Skin of body (tissue), 2 donors: Measurements from ENCODE around the gene OTOP3. TPM values are rescaled to one million over a fixed set of nuclear protein-coding genes. Genes with fewer than 3 reads are reported as not detected.
"Not testable (repeated sequence)": the region's sequence is repeated elsewhere in the genome, so short reads cannot be mapped to it uniquely, and the experiment has no call there.

Experiments used
- DNase-seq: peaks from one replicate; lab custom pipeline; 2025; lab: John Stamatoyannopoulos, UW
- total RNA-seq: library from RNA; depleted of rRNA; stranded (reverse); fragments of >200 nt; gene quantifications from one replicate; pipeline ENCODE4 v1.2.3, GENCODE V29; 2014

The OTOP3 gene
- total RNA-seq, 1 donor from 2014 or later, result not detected

DNA sequence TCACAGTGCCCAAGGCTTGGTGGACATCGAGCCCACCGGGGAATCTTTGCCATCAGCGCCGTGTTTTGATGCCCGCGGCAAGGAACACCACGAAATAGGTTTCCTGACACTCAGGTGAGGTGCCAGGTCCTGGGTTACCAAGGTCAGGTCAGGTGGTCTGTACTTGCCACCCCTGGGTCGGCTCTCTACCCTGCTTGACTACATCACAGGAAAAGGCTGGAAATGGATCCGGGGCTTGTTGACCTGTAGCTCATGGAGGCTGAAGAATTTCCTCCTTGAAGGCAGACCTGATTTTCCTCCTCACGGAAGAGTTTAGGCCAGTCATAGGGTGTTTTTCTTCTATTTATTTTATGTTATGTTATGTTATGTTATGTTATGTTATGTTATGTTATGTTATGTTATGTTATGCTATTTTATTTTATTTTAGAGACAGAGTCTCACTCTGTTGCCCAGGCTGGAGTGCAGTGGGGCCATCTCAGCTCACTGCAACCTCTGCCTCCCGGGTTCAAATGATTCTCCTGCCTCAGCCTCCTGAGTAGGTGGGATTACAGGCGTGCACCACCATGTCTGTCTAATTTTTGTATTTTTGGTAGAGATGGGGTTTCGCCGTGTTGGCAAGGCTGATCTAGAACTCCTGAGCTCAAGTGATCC is 47.1 kb downstream of the OTOP3 start:
- not testable (repeated sequence) for DNase-seq

DNA sequence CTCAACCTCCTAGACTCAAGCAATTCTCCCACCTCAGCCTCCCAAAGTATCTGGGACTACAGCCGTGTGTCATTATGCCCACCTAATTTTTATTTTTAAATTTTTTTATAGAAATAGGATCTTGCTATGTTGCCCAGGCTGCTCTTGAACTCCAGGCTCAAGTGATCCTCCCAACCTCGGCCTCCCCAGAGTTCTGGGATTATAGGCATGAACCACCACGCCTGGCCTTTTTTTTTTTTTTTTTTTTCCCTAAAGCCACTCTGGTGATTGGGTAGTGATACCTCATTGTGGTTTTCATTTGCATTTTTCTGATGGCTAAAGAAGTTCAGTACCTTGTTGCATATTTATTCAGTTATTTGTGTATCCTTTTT is 50.5 kb downstream of the OTOP3 start:
- no peak for DNase-seq

DNA sequence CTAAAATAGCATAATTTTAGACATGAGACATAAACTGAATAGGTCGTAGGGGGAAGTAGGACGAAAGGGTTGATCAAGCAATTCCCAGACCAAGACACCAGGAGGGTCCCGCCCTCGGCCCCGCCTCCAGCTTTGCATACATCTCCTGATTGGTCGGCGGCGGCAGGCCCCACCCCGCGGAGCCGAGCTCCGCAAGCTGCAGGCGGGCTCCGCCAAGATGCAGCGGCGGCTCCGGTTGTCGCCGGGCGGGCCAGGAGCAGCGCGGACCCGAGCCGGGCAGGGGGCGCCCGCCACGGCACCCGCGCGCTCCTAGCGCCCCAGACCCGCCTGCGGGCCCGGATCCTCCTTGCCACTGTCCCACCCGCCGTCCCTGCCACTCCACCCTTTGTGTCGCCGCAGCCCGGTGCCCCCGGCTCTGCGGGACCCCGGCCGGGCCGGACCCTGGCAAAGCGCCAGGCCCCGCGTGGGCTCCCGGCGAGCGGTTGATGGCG is 51.8 kb downstream of the OTOP3 start, which contains the start of gene CDR2L:
Gene CDR2L (plus strand): TSS at position 215 of the 491 bp plus-strand sequence. CDS start 412 bp downstream, outside the sequence.
- peak; percentile 92 for DNase-seq

DNA sequence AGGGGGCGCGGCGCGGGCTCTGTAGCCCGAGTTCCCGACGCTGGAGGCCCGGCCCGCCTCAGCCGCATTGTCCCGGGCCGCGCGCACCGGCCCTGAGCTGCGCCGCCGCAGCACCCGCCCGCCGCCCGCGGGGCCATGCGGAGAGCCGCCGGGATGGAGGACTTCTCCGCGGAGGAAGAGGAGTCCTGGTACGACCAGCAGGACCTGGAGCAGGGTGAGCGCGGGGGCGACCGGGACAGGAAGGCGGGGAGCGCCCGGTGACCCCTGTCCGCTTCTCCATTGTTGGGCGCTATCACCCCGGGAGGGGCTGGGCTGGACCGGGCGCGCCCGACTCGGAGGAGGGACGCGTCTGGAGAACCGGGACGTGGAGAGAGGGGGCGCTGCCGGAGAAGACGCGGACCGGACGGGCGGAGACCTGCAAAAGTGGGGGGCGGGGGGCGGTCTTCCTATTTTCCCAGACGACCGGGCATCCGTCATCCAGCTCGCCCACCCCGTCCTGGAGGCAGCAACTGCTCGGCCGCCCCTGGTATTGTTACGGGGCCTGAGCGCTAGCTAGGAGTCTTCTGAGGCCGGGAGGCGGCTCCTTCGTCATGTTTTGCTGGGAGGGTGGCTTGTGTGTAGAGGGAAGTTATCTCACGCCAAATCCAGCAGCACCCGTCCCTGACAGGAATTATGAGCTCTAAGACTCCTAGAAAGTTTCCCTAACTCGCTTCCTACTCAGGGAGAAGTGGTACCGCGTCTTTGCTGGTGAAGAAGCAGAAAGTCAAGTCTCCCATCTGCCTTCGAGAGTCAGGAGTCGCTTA is 52.4 kb downstream of the OTOP3 start:
- peak; percentile 64 for DNase-seq

DNA sequence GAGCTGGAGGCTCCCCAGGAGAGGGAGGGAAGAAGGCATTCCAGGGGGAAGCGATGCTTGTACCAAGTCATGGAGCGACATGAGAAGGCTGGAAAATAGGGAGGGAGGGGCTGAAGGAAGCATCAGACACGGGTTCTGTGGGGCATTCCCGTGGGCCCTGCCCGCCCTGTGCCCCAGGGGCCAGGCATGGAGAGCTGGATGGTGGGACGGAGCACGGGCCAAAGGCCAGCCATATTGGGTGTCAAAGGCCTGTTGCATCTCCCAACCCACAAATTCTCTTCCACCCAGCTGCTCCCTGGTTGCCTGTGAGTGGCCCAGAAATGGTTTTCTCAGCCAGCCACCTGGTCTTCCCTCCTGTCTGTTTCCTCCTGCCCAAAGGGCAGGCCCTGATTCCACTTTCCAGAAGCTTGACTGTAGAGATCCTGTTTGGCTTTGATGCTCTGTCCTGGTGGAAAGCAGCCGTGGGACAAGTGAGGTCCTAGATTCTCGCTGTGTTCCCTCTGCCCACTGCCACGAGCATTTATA is 54.9 kb downstream of the OTOP3 start:
- DNase-seq, result no peak

- no peak for DNase-seq
Measured at GRCh38 chr17:74992223-74992622, 56.5 kb downstream of the OTOP3 start.

- no peak for DNase-seq
Measured at GRCh38 chr17:74994440-74994839, 58.7 kb downstream of the OTOP3 start.

DNA sequence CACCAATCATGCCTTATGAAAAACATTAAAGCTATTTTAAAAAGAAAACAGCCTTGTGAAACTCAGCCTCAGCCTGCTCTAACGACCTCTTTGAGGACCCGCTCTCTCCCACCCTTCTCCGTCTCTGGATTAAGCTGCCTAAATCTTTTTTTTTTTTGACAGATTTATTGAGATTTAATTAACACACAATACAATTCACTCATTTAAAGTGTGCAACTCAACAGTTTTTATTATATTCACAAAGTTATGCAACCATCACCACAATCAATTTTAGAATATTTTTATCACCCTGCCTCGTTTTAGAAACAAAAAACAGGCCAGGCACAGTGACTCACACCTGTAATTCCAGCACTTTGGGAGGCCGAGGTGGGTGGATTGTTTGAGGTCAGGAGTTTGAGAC is 60.1 kb downstream of the OTOP3 start:
- no peak for DNase-seq

GRCh38 chr17:74998783-74999182 is 63.1 kb downstream of the OTOP3 start:
- DNase-seq, result no peak

GRCh38 chr17:74999523-74999922 is 63.8 kb downstream of the OTOP3 start:
- no peak for DNase-seq

Other genes starting within 250 kb of the OTOP3 start
- 0.49 TPM for gene CD300LF, start 223.0 kb upstream of the OTOP3 start, total RNA-seq
- 0.69 TPM for gene RAB37, start 198.6 kb upstream of the OTOP3 start, total RNA-seq
- gene NHERF1, start 187.3 kb upstream of the OTOP3 start, total RNA-seq, result 7.5 TPM
- gene NAT9, start 159.6 kb upstream of the OTOP3 start, total RNA-seq, result 26.2 TPM
- 0.69 TPM for gene GRIN2C, start 76.0 kb upstream of the OTOP3 start, total RNA-seq
- gene FDXR, start 62.9 kb upstream of the OTOP3 start, total RNA-seq, result 5.6 TPM
- gene FADS6, start 42.3 kb upstream of the OTOP3 start, total RNA-seq, result 2.6 TPM
- gene USH1G, start 12.6 kb upstream of the OTOP3 start, total RNA-seq, result 1.1 TPM
- not detected for gene OTOP2, start 11.6 kb upstream of the OTOP3 start, total RNA-seq
- gene HID1, start 36.9 kb downstream of the OTOP3 start, total RNA-seq, result 4.0 TPM
- gene CDR2L, start 51.7 kb downstream of the OTOP3 start, total RNA-seq, result 3.6 TPM
- 18.1 TPM for gene MRPL58, start 76.8 kb downstream of the OTOP3 start, total RNA-seq
- gene ATP5PD, start 111.1 kb downstream of the OTOP3 start, total RNA-seq, result 153 TPM
- 11.6 TPM for gene KCTD2, start 111.3 kb downstream of the OTOP3 start, total RNA-seq
- gene SLC16A5, start 152.1 kb downstream of the OTOP3 start, total RNA-seq, result 8.7 TPM
- 2.1 TPM for gene ARMC7, start 174.1 kb downstream of the OTOP3 start, total RNA-seq
- gene NT5C, start 195.8 kb downstream of the OTOP3 start, total RNA-seq, result 27.7 TPM
- gene JPT1, start 218.6 kb downstream of the OTOP3 start, total RNA-seq, result 27.9 TPM
- gene SUMO2, start 247.1 kb downstream of the OTOP3 start, total RNA-seq, result 103 TPM